GM18951 (cell line): Measurements from ENCODE around the gene LELP1.

Experiments used
- POLR2A ChIP-seq: IDR thresholded peaks from 4 replicates; pipeline ENCODE4 v1.6.1; 2011; ENCODE audit warnings: mild to moderate bottlenecking; ENCODE audit not compliant: insufficient read length, insufficient read depth; ENCODE audit errors: extremely low read depth
- in situ Hi-C: fragments of 300-500 bp; cut with MboI; formaldehyde crosslinking; loops from one replicate; pipeline ENCODE4 v1.12.0; 2022; ENCODE audit warnings: low sequenced_read_pairs, mixed read lengths, inconsistent platforms; ENCODE audit not compliant: unreplicated experiment

Gene LELP1

DNA sequence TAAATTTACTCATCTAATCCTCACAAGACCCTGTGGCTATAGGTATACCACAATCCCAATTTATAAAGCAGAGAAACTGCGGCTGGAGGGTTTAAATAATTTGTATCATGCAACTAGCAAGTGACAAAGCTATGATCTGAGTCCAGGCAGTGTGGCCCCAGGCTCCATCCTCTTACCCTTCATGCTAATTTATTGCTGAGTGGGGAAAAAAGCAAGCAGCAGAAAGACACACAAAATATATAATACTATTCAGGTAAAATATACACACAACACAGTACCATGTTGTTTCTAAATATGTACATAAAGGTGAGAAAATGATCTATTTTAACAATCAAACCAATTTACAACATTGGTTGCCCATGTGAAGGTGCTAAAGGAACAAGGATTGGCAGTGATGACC is 38.9 kb downstream of the LELP1 start:
- in situ Hi-C loops, result no loop called here
- TF ChIP-seq POLR2A, result no peak

- in situ Hi-C loops, result no loop called here
- no peak for TF ChIP-seq POLR2A
Observed at GRCh38 chr1:153245466-153245865, 42.2 kb downstream of the LELP1 start.

GRCh38 chr1:153246018-153246417 is 42.8 kb downstream of the LELP1 start:
- TF ChIP-seq POLR2A, result no peak
- in situ Hi-C loops, result no loop called here

GRCh38 chr1:153246825-153247224 is 43.6 kb downstream of the LELP1 start:
- TF ChIP-seq POLR2A, result no peak
- in situ Hi-C loops, result no loop called here

- no peak for TF ChIP-seq POLR2A
- in situ Hi-C loops, result no loop called here
Observed at GRCh38 chr1:153248176-153248879, 45.1 kb downstream of the LELP1 start.

- TF ChIP-seq POLR2A, result no peak
- in situ Hi-C loops, result no loop called here
Observed at GRCh38 chr1:153250166-153250565, 46.9 kb downstream of the LELP1 start.

GRCh38 chr1:153251087-153251486 is 47.9 kb downstream of the LELP1 start:
- in situ Hi-C loops, result no loop called here
- TF ChIP-seq POLR2A, result no peak

- TF ChIP-seq POLR2A, result no peak
- in situ Hi-C loops, result no loop called here
Observed at GRCh38 chr1:153251562-153251961, 48.3 kb downstream of the LELP1 start.

GRCh38 chr1:153251988-153252387 is 48.8 kb downstream of the LELP1 start:
- no peak for TF ChIP-seq POLR2A
- in situ Hi-C loops, result no loop called here

- in situ Hi-C loops, result no loop called here
- no peak for TF ChIP-seq POLR2A
Observed at GRCh38 chr1:153253076-153253475, 49.8 kb downstream of the LELP1 start.

GRCh38 chr1:153253693-153254092 is 50.5 kb downstream of the LELP1 start:
- TF ChIP-seq POLR2A, result no peak
- in situ Hi-C loops, result no loop called here
